ENCODE measurements around the gene TMEM258. TPM values are rescaled to one million over a fixed set of nuclear protein-coding genes. Genes with fewer than 3 reads are reported as not detected.

The TMEM258 gene
- total RNA-seq, 3 donors from 2014 or later (not counting 1 experiment from before 2014, with no cell fraction given) = 64.4 to 69.3 (median 66.1) TPM

GRCh38 chr11:61739413-61739812 lies 53.0 kb downstream of the TMEM258 start:
- intact Hi-C loops (cut with micrococcal nuclease) = no loop called here
- Mint-ChIP-seq H3K9me3 (no peaks in the 10 kb centered on the region), H3K27ac (no peak overlapping the region), H3K27me3 (ENCODE audit: low read depth in 2 of 2) (no peaks in the 10 kb centered on the region), H3K4me3 (no peak overlapping the region), H3K36me3 (no peaks in the 10 kb centered on the region), H3K4me1 (no peaks in the 10 kb centered on the region)
- no peak overlapping the region for H3K27ac ChIP-seq (ENCODE audit: low read length)
- no peak for ATAC-seq
- H3K9me3 ChIP-seq (ENCODE audit: control insufficient read depth, insufficient read depth, low read length) = no peaks in the 10 kb centered on the region
- H3K36me3 ChIP-seq (ENCODE audit: control insufficient read depth, insufficient read depth, low read length) = no peaks in the 10 kb centered on the region
- no peak overlapping the region for H3K4me3 ChIP-seq (ENCODE audit: low read length)
- H3K27me3 ChIP-seq (ENCODE audit: control insufficient read depth, insufficient read depth, low read length) = no peaks in the 10 kb centered on the region
- 91% methylated on average over 15 of the region's 15 CpGs for WGBS (ENCODE audit: insufficient coverage)
- H3K4me1 ChIP-seq (ENCODE audit: control insufficient read depth, insufficient read depth, low read length) = no peaks in the 10 kb centered on the region
- no peak for TF ChIP-seq CTCF (IDR thresholded peaks at IDR 0.05)
- no peak for DNase-seq

Other genes with a start within 250 kb of the TMEM258 start
- under 1 TPM in 1 of 3 donors, not detected in 2; 0.07 TPM for gene SYT7, start 211.5 kb downstream of the TMEM258 start, total RNA-seq
- gene DAGLA, start 112.2 kb downstream of the TMEM258 start, total RNA-seq = under 1 TPM; 0.18 to 0.48 (median 0.38) TPM
- 10 to 100 TPM in 1 of 3 donors, 1 to 10 TPM in 2; 4.9 to 15.3 (median 7.3) TPM for gene MYRF, start 40.0 kb downstream of the TMEM258 start, total RNA-seq
- gene FEN1, start 312 bp upstream of the TMEM258 start, total RNA-seq = 10 to 100 TPM; 14.2 to 17.8 (median 17.5) TPM
- 10 to 100 TPM in 2 of 3 donors, 1 to 10 TPM in 1; 9.3 to 17.2 (median 10.2) TPM for gene FADS1, start 24.4 kb upstream of the TMEM258 start, total RNA-seq
- gene FADS2, start 35.7 kb upstream of the TMEM258 start, total RNA-seq = 10 to 100 TPM; 30.4 to 52.7 (median 34.4) TPM
- 10 to 100 TPM; 10.8 to 17.8 (median 11.5) TPM for gene FADS3, start 98.9 kb upstream of the TMEM258 start, total RNA-seq
- not detected for gene RAB3IL1, start 125.0 kb upstream of the TMEM258 start, total RNA-seq
- gene BEST1, start 157.8 kb upstream of the TMEM258 start, total RNA-seq = 1 to 10 TPM in 2 of 3 donors, under 1 TPM in 1; 0.32 to 2.0 (median 1.4) TPM
- 1,000 to 10,000 TPM; 1,067 to 1,951 (median 1,796) TPM for gene FTH1, start 175.0 kb upstream of the TMEM258 start, total RNA-seq